Motor neuron (in vitro differentiated cells): ENCODE data around the gene SCUBE1. TPM values are rescaled to one million over a fixed set of nuclear protein-coding genes. Genes with fewer than 3 reads are reported as not detected.

Experiments
- ATAC-seq, 8 experiments: fragments of 200-7000 bp; cut with Tn5 transposase; replicated peaks in 6 of 8; 2 replicates each; pipeline ENCODE4 v1.8.0; 2021; ENCODE audit warnings: mild to moderate bottlenecking in 8 of 8, moderate library complexity in 8 of 8
- H3K27ac ChIP-seq, 2 donors: fragments of 250-450 bp; sonication (Bioruptor Pico); 2 replicates each; pipeline ENCODE4 v1.9.0; 2021; ENCODE audit warnings: antibody characterized with exemption in 2 of 2, mild to moderate bottlenecking in 2 of 2, moderate library complexity in 1 of 2
- H3K4me1 ChIP-seq, 2 donors: fragments of 250-450 bp; sonication (Bioruptor Pico); replicated peaks in 1 of 2; 2 replicates each; pipeline ENCODE4 v1.6.1; 2021; ENCODE audit warnings: antibody characterized with exemption in 2 of 2, mild to moderate bottlenecking in 2 of 2, moderate library complexity in 1 of 2
- H3K4me3 ChIP-seq, 5 donors: fragments of 250-450 bp; sonication (Bioruptor Pico); 2 replicates each; pipeline ENCODE4 v1.9.0; 2021; ENCODE audit warnings: antibody characterized with exemption in 5 of 5, mild to moderate bottlenecking in 5 of 5, moderate library complexity in 4 of 5
- WGBS, 10 experiments: fragments of 450-650 bp; shearing (Covaris generic); methylation state at CpG; one replicate each; pipeline ENCODE4 v1.0.0; 2022; 5-methylcytosine and 5-hydroxymethylcytosine counted together
- in situ Hi-C, 9 experiments: fragments of 400-800 bp; cut with MboI; loops; one replicate each; pipeline ENCODE4 v1.15.0; 2021; ENCODE audit warnings: low sequenced_read_pairs in 9 of 9, low pct_unique_long_range_greater_than_20kb in 2 of 9; ENCODE audit not compliant: unreplicated experiment in 9 of 9
- total RNA-seq, 8 experiments: library from RNA; unstranded; fragments of 300-600 nt; gene quantifications; 2 replicates each; pipeline versions ENCODE4 v1.2.3 to v1.2.4, GENCODE V29; 2022

The SCUBE1 gene
- total RNA-seq, 8 experiments from 2014 or later, result 0.09 to 16.9 (median 1.8) TPM

GRCh38 chr22:43269646-43270045 is 73.5 kb downstream of the SCUBE1 start:
- WGBS, 10 experiments, result 20 to 100% (median 78%) methylated on average over 1 to 7 of the region's 14 CpGs; no CpG with 5 or more reads in 4 of the 10 experiments
- H3K4me1 ChIP-seq, result peaks cover 30 to 51% of the 10 kb centered on the region in 2 donors
- ATAC-seq, result peak in 5 of 8 experiments; percentile 5 to 48 (median 15)
- H3K27ac ChIP-seq, result peak overlapping the region in 1 of 2 donors; percentile 65
- in situ Hi-C loops, result loop anchor here in 4 of 9 experiments (25.0 kb wide), 2 partner anchors 93 to 118 kb away; no protein-coding TSS in a partner anchor
- no peak overlapping the region for H3K4me3 ChIP-seq

DNA sequence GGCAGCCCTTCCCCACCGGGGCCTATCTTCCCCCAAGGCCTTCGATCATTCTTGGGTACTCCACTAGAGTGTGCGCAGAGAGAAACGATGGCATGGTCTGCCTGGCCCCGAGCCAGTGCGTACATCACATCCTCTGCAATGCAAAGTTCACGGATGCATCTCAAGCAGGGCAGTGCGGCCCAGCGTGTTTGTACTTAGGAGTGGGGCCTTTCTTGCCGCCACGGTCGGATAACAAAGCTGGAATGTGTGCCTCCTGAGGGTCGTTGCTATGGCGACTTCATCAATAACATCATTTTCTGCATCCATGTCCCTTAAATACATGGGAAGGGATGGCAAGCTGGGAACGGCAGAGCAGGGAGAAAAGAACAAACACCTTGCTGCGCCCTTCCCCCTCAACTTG is 73.9 kb downstream of the SCUBE1 start:
- 7 to 60% (median 19%) methylated on average over 1 to 8 of the region's 16 CpGs; no CpG with 5 or more reads in 3 of the 10 experiments for WGBS, 10 experiments
- in situ Hi-C loops, result loop anchor here in 4 of 9 experiments (25.0 kb wide), 2 partner anchors 93 to 118 kb away; no protein-coding TSS in a partner anchor
- Histone ChIP-seq H3K4me1 (peaks cover 34 to 55% of the 10 kb centered on the region in 2 donors), H3K27ac (peak overlapping the region in 1 of 2 donors; percentile 65), H3K4me3 (no peak overlapping the region)
- peak in 5 of 8 experiments; percentile 59 to 81 (median 67) for ATAC-seq

DNA sequence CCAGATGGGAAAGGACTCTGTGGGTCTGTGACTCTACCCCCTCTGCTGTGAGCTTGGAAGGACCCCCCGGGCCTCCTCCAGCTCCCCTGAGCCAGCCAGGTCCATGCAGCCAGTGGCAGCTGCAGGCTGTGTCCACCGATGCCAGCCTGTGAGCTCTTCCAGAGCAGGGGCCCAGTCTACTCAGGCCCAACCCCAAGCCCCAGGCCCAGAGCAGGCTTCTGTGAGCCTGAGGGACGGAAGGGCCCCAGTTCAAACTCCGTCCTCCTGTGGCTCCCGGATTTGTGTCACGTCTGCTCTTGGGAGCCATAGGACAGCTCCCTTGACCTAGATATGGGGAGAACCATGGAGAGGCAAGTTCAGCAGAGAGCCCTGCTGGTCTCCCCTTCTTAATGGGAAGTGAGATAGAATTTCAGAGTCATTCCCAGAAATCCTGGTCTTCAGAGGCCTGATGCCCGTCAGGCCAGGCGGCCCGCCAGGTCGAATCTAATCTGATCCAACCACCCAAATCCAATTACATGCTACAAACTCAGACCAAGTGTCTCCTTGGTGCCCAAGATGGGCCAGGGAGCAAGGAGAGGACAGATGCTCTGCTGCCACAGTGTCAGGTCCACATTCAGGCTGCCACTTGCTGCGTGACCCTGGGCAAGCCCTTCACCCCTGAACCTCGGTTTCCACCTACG is 75.1 kb downstream of the SCUBE1 start:
- 40 to 100% (median 80%) methylated on average over 1 to 4 of the region's 13 CpGs; no CpG with 5 or more reads in 5 of the 10 experiments for WGBS, 10 experiments
- Histone ChIP-seq H3K27ac (no peak overlapping the region), H3K4me3 (no peak overlapping the region), H3K4me1 (peaks cover 45 to 66% of the 10 kb centered on the region in 2 donors)
- in situ Hi-C loops, result loop anchor here in 4 of 9 experiments (25.0 kb wide), 2 partner anchors 94 to 119 kb away; no protein-coding TSS in a partner anchor
- no peak for ATAC-seq

- ATAC-seq, result no peak
- 58 to 100% (median 85%) methylated on average over 2 to 7 of the region's 13 CpGs; no CpG with 5 or more reads in 1 of the 10 experiments for WGBS, 10 experiments
- Histone ChIP-seq H3K4me1 (peaks cover 52 to 66% of the 10 kb centered on the region in 2 donors), H3K27ac (no peak overlapping the region), H3K4me3 (no peak overlapping the region)
- in situ Hi-C loops, result loop anchor here in 4 of 9 experiments (25.0 kb wide), 2 partner anchors 95 to 120 kb away; no protein-coding TSS in a partner anchor
Measured at GRCh38 chr22:43267332-43267980, 75.7 kb downstream of the SCUBE1 start.

DNA sequence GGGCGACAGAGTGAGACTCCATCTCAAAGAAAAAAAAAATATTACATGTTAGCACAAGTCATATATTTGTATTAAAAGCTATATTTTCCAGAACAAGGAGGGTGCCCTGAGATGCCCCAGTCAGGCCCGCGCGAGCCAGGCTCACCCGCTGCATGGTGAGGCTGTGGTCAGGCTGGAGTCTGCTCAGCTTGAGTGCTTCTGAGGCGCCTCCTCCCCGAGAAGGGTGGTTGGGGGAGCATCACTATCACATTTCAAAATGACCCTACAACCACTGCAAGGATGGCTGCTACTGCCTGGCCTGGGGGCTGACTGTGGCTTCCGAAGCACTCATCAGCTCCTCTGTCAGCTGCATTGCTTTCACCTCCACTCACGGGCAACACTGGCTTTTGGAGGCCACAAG is 77.1 kb downstream of the SCUBE1 start:
- WGBS, 10 experiments, result 0 to 100% (median 88%) methylated on average over 1 to 6 of the region's 9 CpGs; no CpG with 5 or more reads in 4 of the 10 experiments
- no peak for ATAC-seq
- in situ Hi-C loops, result loop anchor here in 4 of 9 experiments (25.0 kb wide), 2 partner anchors 96 to 121 kb away; no protein-coding TSS in a partner anchor
- Histone ChIP-seq H3K27ac (no peak overlapping the region), H3K4me3 (no peak overlapping the region), H3K4me1 (peaks cover 55 to 67% of the 10 kb centered on the region in 2 donors)

DNA sequence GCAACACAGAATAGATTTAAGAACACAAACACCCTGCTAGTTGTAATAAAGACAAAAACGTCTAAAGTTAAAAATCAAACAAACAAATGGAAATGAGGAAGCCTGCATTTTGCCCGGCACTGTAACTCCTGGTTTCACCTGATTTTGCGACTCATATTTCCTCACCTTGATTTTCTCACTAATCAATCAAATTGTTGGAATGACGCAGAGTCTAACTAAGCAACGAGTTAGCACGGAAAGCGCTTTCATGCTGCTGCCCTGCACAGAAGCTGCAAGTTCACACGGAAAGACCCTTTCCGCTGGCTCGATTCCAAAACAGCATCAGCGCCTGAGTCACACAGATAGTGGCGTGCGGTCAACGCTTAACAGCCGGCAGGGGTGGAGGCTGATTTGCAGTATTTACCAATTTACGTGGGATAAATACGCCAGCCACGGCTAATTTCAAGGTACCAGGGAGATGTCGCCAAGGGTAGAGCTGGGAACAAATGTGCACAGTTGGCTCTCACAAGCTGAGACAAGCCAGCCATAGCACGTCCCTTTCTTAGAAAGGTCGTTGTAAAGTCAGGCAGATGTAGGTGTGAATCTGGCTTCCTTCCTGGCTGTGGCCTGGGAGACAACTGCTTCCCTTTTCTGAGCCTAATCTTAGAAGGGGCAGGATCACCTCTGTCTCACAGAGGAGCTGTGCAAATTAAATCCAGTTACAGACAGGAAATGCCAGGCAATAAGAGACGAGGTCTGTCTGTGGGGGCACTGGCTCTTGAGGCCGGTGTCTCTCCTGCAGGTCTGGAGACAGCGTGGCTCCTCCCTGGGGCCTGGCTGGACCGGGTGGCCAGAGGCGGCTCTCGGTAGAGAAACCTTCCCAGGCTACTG is 79.3 kb downstream of the SCUBE1 start:
- H3K27ac ChIP-seq, result peak overlapping the region; percentile 51 to 76
- H3K4me1 ChIP-seq, result peaks cover 41 to 51% of the 10 kb centered on the region in 2 donors
- 5 to 80% (median 39%) methylated on average over 1 to 23 of the region's 27 CpGs for WGBS, 10 experiments
- no peak overlapping the region for H3K4me3 ChIP-seq
- ATAC-seq, result peak in 7 of 8 experiments; percentile 33 to 91 (median 83)
- in situ Hi-C loops, result loop anchor here in 4 of 9 experiments (25.0 kb wide), 2 partner anchors 98 to 123 kb away; no protein-coding TSS in a partner anchor

DNA sequence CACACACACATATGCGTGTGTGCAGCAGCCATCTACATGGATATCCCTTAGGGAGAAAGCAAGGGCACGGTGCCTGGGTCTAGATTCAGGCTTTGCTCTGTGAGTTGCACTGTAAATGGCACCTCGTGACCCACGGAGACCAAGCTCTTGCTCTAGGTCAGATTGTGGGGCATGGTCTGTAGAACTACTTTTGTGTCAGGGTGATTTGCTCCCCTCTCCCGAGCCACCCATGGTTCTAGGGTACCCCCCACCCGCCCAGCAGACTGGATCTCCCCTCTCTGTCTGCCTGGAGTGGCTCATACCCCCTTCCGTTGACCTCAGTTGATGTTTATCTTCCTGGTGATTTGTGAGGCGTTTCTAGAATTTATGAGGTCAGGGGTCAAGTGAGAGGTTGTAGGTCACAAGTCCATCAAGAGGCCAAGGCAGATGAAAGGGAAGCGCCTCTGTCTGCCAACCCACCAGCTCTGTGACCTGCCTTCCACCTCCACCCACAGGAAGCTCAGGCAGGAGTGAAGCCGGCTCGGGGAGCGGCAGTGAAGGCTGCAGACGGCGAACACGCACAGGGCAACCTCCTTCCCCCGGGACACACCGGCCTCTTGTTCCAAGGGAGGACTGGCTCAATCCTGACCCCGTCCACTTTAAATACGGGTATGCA is 80.1 kb downstream of the SCUBE1 start:
- 0 to 55% (median 22%) methylated on average over 1 to 4 of the region's 19 CpGs; no CpG with 5 or more reads in 2 of the 10 experiments for WGBS, 10 experiments
- Histone ChIP-seq H3K4me1 (peaks cover 35 to 43% of the 10 kb centered on the region in 2 donors), H3K27ac (peak overlapping the region; percentile 1 to 76), H3K4me3 (no peak overlapping the region)
- in situ Hi-C loops, result loop anchor here in 4 of 9 experiments (25.0 kb wide), 2 partner anchors 99 to 124 kb away; no protein-coding TSS in a partner anchor
- peak in 5 of 8 experiments; percentile 69 to 88 (median 83) for ATAC-seq

- 0 to 100% (median 77%) methylated on average over 1 to 10 of the region's 17 CpGs; no CpG with 5 or more reads in 4 of the 10 experiments for WGBS, 10 experiments
- peak in 2 of 8 experiments; percentile 70 for ATAC-seq
- H3K4me3 ChIP-seq, result no peak overlapping the region
- no peak overlapping the region for H3K27ac ChIP-seq
- in situ Hi-C loops, result loop anchor here in 4 of 9 experiments (25.0 kb wide), 2 partner anchors 102 to 127 kb away; no protein-coding TSS in a partner anchor
- H3K4me1 ChIP-seq, result peaks cover 32 to 34% of the 10 kb centered on the region in 2 donors
Measured at GRCh38 chr22:43260331-43261231, 82.6 kb downstream of the SCUBE1 start.

DNA sequence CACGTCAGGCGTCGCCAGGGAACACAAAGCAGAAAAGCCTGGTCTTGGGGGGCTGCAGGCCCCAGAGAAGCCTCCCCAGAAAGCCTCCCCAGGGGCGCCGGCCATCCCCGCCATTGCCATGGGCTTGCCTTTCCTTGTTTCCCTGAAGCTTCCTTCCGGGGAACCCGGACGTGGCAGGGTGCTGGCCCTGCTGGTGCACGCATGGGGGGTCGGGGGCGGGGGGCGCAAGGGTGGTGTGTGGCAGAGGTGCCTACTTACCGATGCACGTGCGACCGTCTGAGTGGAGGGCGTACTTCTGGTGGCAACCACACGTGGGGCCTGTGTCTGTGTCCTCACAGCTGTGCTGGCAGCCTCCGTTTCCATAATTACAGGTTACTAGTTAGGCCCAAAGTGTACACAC is 85.2 kb downstream of the SCUBE1 start:
- ATAC-seq, result no peak
- Histone ChIP-seq H3K27ac (no peak overlapping the region), H3K4me3 (no peak overlapping the region), H3K4me1 (peaks cover 8% of the 10 kb centered on the region in 2 donors)
- 87% methylated on average over 6 of the region's 20 CpGs; no CpG with 5 or more reads in 9 of the 10 experiments for WGBS, 10 experiments
- in situ Hi-C loops, result loop anchor here in 4 of 9 experiments (25.0 kb wide), 2 partner anchors 104 to 129 kb away; no protein-coding TSS in a partner anchor

GRCh38 chr22:43257549-43257948 is 85.6 kb downstream of the SCUBE1 start:
- 10 to 100% (median 82%) methylated on average over 1 to 5 of the region's 10 CpGs; no CpG with 5 or more reads in 3 of the 10 experiments for WGBS, 10 experiments
- in situ Hi-C loops, result loop anchor here in 4 of 9 experiments (25.0 kb wide), 2 partner anchors 105 to 130 kb away; no protein-coding TSS in a partner anchor
- Histone ChIP-seq H3K27ac (no peak overlapping the region), H3K4me1 (peaks cover 4% of the 10 kb centered on the region in 2 donors), H3K4me3 (no peak overlapping the region)
- ATAC-seq, result no peak
